Testis (tissue), 3 donors: ENCODE measurements around the gene LYRM4. TPM values are rescaled to one million over a fixed set of nuclear protein-coding genes. Genes with fewer than 3 reads are reported as not detected.

Source experiments
- DNase-seq: peaks from one replicate; pipeline ENCODE4 v3.0.0-alpha.2; 2019
- H3K27ac ChIP-seq, 2 donors: fragments of 200-600 bp; sonication (generic); one replicate each; pipeline ENCODE4 v1.5.1; 2019
- H3K27me3 ChIP-seq: fragments of 200-600 bp; sonication (generic); one replicate; pipeline ENCODE4 v1.5.1; 2019
- H3K36me3 ChIP-seq: fragments of 200-600 bp; sonication (generic); one replicate; pipeline ENCODE4 v1.5.1; 2017; ENCODE audit warnings: low read depth; ENCODE audit errors: missing control alignments
- H3K4me1 ChIP-seq: fragments of 200-600 bp; sonication (generic); one replicate; pipeline ENCODE4 v1.5.1; 2019
- H3K4me3 ChIP-seq, 2 donors: fragments of 200-600 bp; sonication (generic); one replicate each; pipeline ENCODE4 v1.5.1; 2017 to 2019
- H3K9me3 ChIP-seq: fragments of 200-600 bp; sonication (generic); one replicate; pipeline ENCODE4 v1.5.1; 2017
- POLR2A ChIP-seq: fragments of 450-650 bp; IDR thresholded peaks from one replicate; pipeline ENCODE4 v1.6.1; 2017; ENCODE audit warnings: antibody characterized with exemption, mild to moderate bottlenecking, moderate library complexity
- WGBS, 2 donors: methylation state at CpG; one replicate each; pipeline ENCODE4 v1.1.5; 2018; 5-methylcytosine and 5-hydroxymethylcytosine counted together
- intact Hi-C: fragments of 100-400 bp; cut with DNase I; formaldehyde crosslinking; loops from one replicate; pipeline ENCODE4 v1.15.1; 2023; ENCODE audit warnings: low total_unique reads
- microRNA-seq, 2 donors: library from miRNA; unstranded; fragments of <30 nt; microRNA quantifications; one replicate each; pipeline ENCODE4, GENCODE V29; 2016; ENCODE audit warnings: borderline number of aligned reads in 2 of 2, borderline replicate concordance in 1 of 2
- polyA plus RNA-seq: library from polyadenylated mRNA; stranded (reverse); fragments of 350-450 nt; fragmentation: Illumina TruSeq; extraction: RNeasy Lipid Tissue Mini Kit (QIAGEN cat#74804); gene quantifications from one replicate; pipeline ENCODE4 v1.2.3, GENCODE V29; 2014; ENCODE audit warnings: low read depth, low replicate concordance; ENCODE audit not compliant: insufficient read depth
- small RNA-seq, 2 donors: library from RNA; depleted of rRNA; stranded (forward); fragments of <200 nt; gene quantifications; one replicate each; pipeline ENCODE3, GENCODE V24; 2016
- total RNA-seq, 2 donors: library from RNA; depleted of rRNA; stranded (reverse); fragments of >200 nt; gene quantifications; one replicate each; pipeline ENCODE4 v1.2.3, GENCODE V29; 2016
- TF ChIP-seq, protein P1 (sequence below), 3 experiments: fragments of 450-650 bp in 2 of 3; fragments of 200-600 bp in 1 of 3; sonication (generic) in 1 of 3; IDR thresholded peaks; one replicate each; pipeline ENCODE4 v1.5.1; 2016 to 2019; ENCODE audit warnings: antibody characterized with exemption in 3 of 3, mild to moderate bottlenecking in 2 of 3, moderate library complexity in 1 of 3

The LYRM4 gene
- total and polyA plus RNA-seq, 3 donors from 2014 or later: 18.5 to 41.8 (median 23.0) TPM

GRCh38 chr6:5059036-5059896, 201.5 kb downstream of the LYRM4 start:
- H3K4me1 ChIP-seq: no peaks in the 10 kb centered on the region
- no peak for DNase-seq
- no peaks in the 10 kb centered on the region for H3K36me3 ChIP-seq
- no peaks in the 10 kb centered on the region for H3K9me3 ChIP-seq
- intact Hi-C loops: no loop called here
- H3K27ac ChIP-seq: no peak overlapping the region
- H3K27me3 ChIP-seq: no peaks in the 10 kb centered on the region
- 94 to 95% methylated on average over 11 of the region's 11 CpGs for WGBS, 2 donors
- TF ChIP-seq POLR2A: no peak
- TF ChIP-seq, protein P1, sequence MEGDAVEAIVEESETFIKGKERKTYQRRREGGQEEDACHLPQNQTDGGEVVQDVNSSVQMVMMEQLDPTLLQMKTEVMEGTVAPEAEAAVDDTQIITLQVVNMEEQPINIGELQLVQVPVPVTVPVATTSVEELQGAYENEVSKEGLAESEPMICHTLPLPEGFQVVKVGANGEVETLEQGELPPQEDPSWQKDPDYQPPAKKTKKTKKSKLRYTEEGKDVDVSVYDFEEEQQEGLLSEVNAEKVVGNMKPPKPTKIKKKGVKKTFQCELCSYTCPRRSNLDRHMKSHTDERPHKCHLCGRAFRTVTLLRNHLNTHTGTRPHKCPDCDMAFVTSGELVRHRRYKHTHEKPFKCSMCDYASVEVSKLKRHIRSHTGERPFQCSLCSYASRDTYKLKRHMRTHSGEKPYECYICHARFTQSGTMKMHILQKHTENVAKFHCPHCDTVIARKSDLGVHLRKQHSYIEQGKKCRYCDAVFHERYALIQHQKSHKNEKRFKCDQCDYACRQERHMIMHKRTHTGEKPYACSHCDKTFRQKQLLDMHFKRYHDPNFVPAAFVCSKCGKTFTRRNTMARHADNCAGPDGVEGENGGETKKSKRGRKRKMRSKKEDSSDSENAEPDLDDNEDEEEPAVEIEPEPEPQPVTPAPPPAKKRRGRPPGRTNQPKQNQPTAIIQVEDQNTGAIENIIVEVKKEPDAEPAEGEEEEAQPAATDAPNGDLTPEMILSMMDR (IDR thresholded peaks at IDR 0.05): no peak
- no peak overlapping the region for H3K4me3 ChIP-seq

Small RNA genes within 50 kb of the gene (microRNA-seq; reads per million reads assigned to microRNA genes)
- gene MIR3691: 2.1 to 4.1 reads per million in 2 donors

Small RNA genes within 50 kb of the gene (small RNA-seq; reads per million reads assigned to genes)
- gene MIR3691: 0 to 0.38 reads per million in 2 donors

Other genes with a start within 250 kb of the LYRM4 start
- 1 to 10 TPM in 1 of 2 donors, under 1 TPM in 1; 0.93 to 1.3 TPM for gene PPP1R3G, start 175.6 kb downstream of the LYRM4 start, total RNA-seq
- gene PPP1R3G, start 175.6 kb downstream of the LYRM4 start, polyA plus RNA-seq: 0.55 TPM
- gene FARS2, start 563 bp upstream of the LYRM4 start, total RNA-seq: 10 to 100 TPM; 15.4 to 26.8 TPM
- gene FARS2, start 563 bp upstream of the LYRM4 start, polyA plus RNA-seq: 22.1 TPM